ENCODE results near the gene TJAP1.
"Not testable (repeated sequence)": the region's sequence is repeated elsewhere in the genome, so short reads cannot be mapped to it uniquely, and the experiment has no call there.

TJAP1 gene

GRCh38 chr6:43496370-43497128 lies 19.2 kb downstream of the TJAP1 start:
- no peak overlapping the region for H3K9ac ChIP-seq (ENCODE audit: low read length)
- H2AFZ ChIP-seq (ENCODE audit: low read length), result no peak overlapping the region
- H3K9me3 ChIP-seq (ENCODE audit: low read length), result no peaks in the 10 kb centered on the region
- no peaks in the 10 kb centered on the region for H4K20me1 ChIP-seq (ENCODE audit: insufficient read depth, low read length)
- H3K27ac ChIP-seq (ENCODE audit: low read depth, low read length, poor library complexity, severe bottlenecking), result no peak overlapping the region
- H3K4me2 ChIP-seq (ENCODE audit: low read length), result no peak overlapping the region
- H3K4me1 ChIP-seq (ENCODE audit: insufficient read depth, low read length, severe bottlenecking), result peaks cover 6% of the 10 kb centered on the region
- H3K27me3 ChIP-seq (ENCODE audit: insufficient read depth, low read length), result no peaks in the 10 kb centered on the region
- no peaks in the 10 kb centered on the region for H3K79me2 ChIP-seq (ENCODE audit: insufficient read depth, low read length)
- peaks cover 21% of the 10 kb centered on the region; the same call in 1 of the 2 replicates for H3K36me3 ChIP-seq (ENCODE audit: insufficient read depth, low read length)
- peak; percentile 47 for TF ChIP-seq CTCF (IDR thresholded peaks at IDR 0.05; ENCODE audit: low read length)
- no peak for TF ChIP-seq EZH2 (IDR thresholded peaks at IDR 0.05; ENCODE audit: borderline replicate concordance, low read length)
- no peaks in the 10 kb centered on the region for H3K9me2 ChIP-seq (ENCODE audit: low read depth, low read length)
- H3K4me3 ChIP-seq (ENCODE audit: low read depth, low read length, poor library complexity, severe bottlenecking), result no peak overlapping the region
- H3F3A ChIP-seq (ENCODE audit: insufficient read depth, low read length), result no peaks in the 10 kb centered on the region

DNA sequence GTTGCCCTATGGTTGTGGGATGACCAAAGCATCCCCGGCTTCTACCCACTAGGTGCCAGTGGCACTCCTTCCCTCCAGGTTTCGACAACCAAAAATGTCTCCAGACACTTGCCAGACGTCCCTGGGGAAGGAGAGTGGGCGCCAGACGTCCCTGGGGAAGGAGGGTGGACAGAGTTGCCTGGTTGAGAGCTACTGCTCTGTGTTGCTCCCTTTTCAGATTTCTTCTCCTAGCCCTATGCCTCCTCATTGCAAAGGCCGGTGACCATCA lies 19.7 kb downstream of the TJAP1 start:
- Histone ChIP-seq H3F3A (ENCODE audit: insufficient read depth, low read length) (no peaks in the 10 kb centered on the region), H3K4me2 (ENCODE audit: low read length) (no peak overlapping the region), H3K27me3 (ENCODE audit: insufficient read depth, low read length) (no peaks in the 10 kb centered on the region), H3K4me1 (ENCODE audit: insufficient read depth, low read length, severe bottlenecking) (peaks cover 6% of the 10 kb centered on the region), H3K27ac (ENCODE audit: low read depth, low read length, poor library complexity, severe bottlenecking) (no peak overlapping the region), H3K79me2 (ENCODE audit: insufficient read depth, low read length) (no peaks in the 10 kb centered on the region), H3K9me3 (ENCODE audit: low read length) (no peaks in the 10 kb centered on the region), H4K20me1 (ENCODE audit: insufficient read depth, low read length) (no peaks in the 10 kb centered on the region), H3K9ac (ENCODE audit: low read length) (no peak overlapping the region), H3K9me2 (ENCODE audit: low read depth, low read length) (no peaks in the 10 kb centered on the region), H2AFZ (ENCODE audit: low read length) (no peak overlapping the region), H3K4me3 (ENCODE audit: low read depth, low read length, poor library complexity, severe bottlenecking) (no peak overlapping the region), H3K36me3 (ENCODE audit: insufficient read depth, low read length) (peaks cover 21% of the 10 kb centered on the region; the same call in 1 of the 2 replicates)
- TF ChIP-seq CTCF (IDR thresholded peaks at IDR 0.05; ENCODE audit: low read length) (no peak), EZH2 (IDR thresholded peaks at IDR 0.05; ENCODE audit: borderline replicate concordance, low read length) (no peak)

GRCh38 chr6:43497689-43498088 lies 20.3 kb downstream of the TJAP1 start:
- Histone ChIP-seq H3K79me2 (ENCODE audit: insufficient read depth, low read length) (no peaks in the 10 kb centered on the region), H2AFZ (ENCODE audit: low read length) (no peak overlapping the region), H3K9me2 (ENCODE audit: low read depth, low read length) (no peaks in the 10 kb centered on the region), H3F3A (ENCODE audit: insufficient read depth, low read length) (no peaks in the 10 kb centered on the region), H3K4me2 (ENCODE audit: low read length) (no peak overlapping the region), H3K9me3 (ENCODE audit: low read length) (no peaks in the 10 kb centered on the region), H3K4me1 (ENCODE audit: insufficient read depth, low read length, severe bottlenecking) (peaks cover 5% of the 10 kb centered on the region), H3K27me3 (ENCODE audit: insufficient read depth, low read length) (no peaks in the 10 kb centered on the region), H3K9ac (ENCODE audit: low read length) (no peak overlapping the region), H3K4me3 (ENCODE audit: low read depth, low read length, poor library complexity, severe bottlenecking) (no peak overlapping the region), H4K20me1 (ENCODE audit: insufficient read depth, low read length) (no peaks in the 10 kb centered on the region), H3K36me3 (ENCODE audit: insufficient read depth, low read length) (peaks cover 24% of the 10 kb centered on the region; the same call in 1 of the 2 replicates), H3K27ac (ENCODE audit: low read depth, low read length, poor library complexity, severe bottlenecking) (no peak overlapping the region)
- TF ChIP-seq CTCF (IDR thresholded peaks at IDR 0.05; ENCODE audit: low read length) (no peak), EZH2 (IDR thresholded peaks at IDR 0.05; ENCODE audit: borderline replicate concordance, low read length) (no peak)

DNA sequence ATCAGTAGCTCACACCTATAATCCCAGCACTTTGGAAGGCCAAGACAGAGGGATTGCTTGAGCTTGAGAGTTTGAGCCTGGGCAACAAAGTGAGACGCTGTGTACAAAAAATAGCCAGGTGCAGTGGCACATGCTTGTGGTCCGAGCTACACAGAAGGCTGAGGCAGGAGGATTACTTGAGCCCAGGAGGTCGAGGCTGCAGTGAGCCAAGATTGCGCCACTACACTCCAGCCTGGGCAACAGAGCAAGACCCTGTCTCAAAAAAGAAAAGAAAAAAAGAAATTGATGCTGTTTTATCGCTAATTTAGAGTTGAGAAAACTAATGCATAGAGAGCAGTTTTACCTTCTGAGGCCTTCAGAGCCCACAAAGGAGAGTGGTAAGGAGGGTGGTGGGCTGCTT lies 20.9 kb downstream of the TJAP1 start:
- not testable (repeated sequence) for H3K4me1 ChIP-seq (ENCODE audit: insufficient read depth, low read length, severe bottlenecking); H3K9me2 ChIP-seq (ENCODE audit: low read depth, low read length); H4K20me1 ChIP-seq (ENCODE audit: insufficient read depth, low read length); H3K9ac ChIP-seq (ENCODE audit: low read length); H3K4me3 ChIP-seq (ENCODE audit: low read depth, low read length, poor library complexity, severe bottlenecking); H3K79me2 ChIP-seq (ENCODE audit: insufficient read depth, low read length); H3K27ac ChIP-seq (ENCODE audit: low read depth, low read length, poor library complexity, severe bottlenecking); H3K9me3 ChIP-seq (ENCODE audit: low read length); H3K4me2 ChIP-seq (ENCODE audit: low read length); H3F3A ChIP-seq (ENCODE audit: insufficient read depth, low read length); H3K27me3 ChIP-seq (ENCODE audit: insufficient read depth, low read length); H2AFZ ChIP-seq (ENCODE audit: low read length)
- H3K36me3 ChIP-seq (ENCODE audit: insufficient read depth, low read length), result peaks cover 28% of the 10 kb centered on the region; the same call in 1 of the 2 replicates

Measured in OCI-LY1 (cell line).